HEK293T (cell line): ENCODE data around the gene RPS6KA5.

Source experiments
- ARNT ChIP-seq: fragments of 450-650 bp; IDR thresholded peaks from 2 replicates; pipeline ENCODE4 v1.6.1; 2017; ENCODE audit warnings: mild to moderate bottlenecking
- CTBP1 ChIP-seq: fragments of 450-650 bp; IDR thresholded peaks from 2 replicates; pipeline ENCODE4 v1.6.1; 2016; ENCODE audit warnings: borderline replicate concordance
- ELF4 ChIP-seq: fragments of 450-650 bp; IDR thresholded peaks from 2 replicates; pipeline ENCODE4 v1.6.1; 2017; ENCODE audit warnings: antibody characterized with exemption
- FOXA1 ChIP-seq: fragments of 450-650 bp; IDR thresholded peaks from 2 replicates; pipeline ENCODE4 v1.6.1; 2016; ENCODE audit warnings: mild to moderate bottlenecking
- FOXM1 ChIP-seq: fragments of 450-650 bp; IDR thresholded peaks from 2 replicates; pipeline ENCODE4 v1.6.1; 2017; ENCODE audit warnings: mild to moderate bottlenecking, borderline replicate concordance
- HDGF ChIP-seq: fragments of 450-650 bp; IDR thresholded peaks from 2 replicates; pipeline ENCODE4 v1.6.1; 2017; ENCODE audit warnings: antibody characterized with exemption, borderline replicate concordance
- LEF1 ChIP-seq: fragments of 450-650 bp; IDR thresholded peaks from 2 replicates; pipeline ENCODE4 v1.6.1; 2017; ENCODE audit warnings: mild to moderate bottlenecking, borderline replicate concordance
- NFRKB ChIP-seq: fragments of 450-650 bp; IDR thresholded peaks from 2 replicates; pipeline ENCODE4 v1.6.1; 2016; ENCODE audit warnings: mild to moderate bottlenecking, moderate library complexity
- SP1 ChIP-seq: fragments of 450-650 bp; IDR thresholded peaks from 2 replicates; pipeline ENCODE4 v1.6.1; 2017
- SUZ12 ChIP-seq: fragments of 450-650 bp; IDR thresholded peaks from 2 replicates; pipeline ENCODE4 v1.6.1; 2016; ENCODE audit warnings: mild to moderate bottlenecking
- TARDBP ChIP-seq: fragments of 450-650 bp; IDR thresholded peaks from 2 replicates; pipeline ENCODE4 v1.6.1; 2016
- ZNF384 ChIP-seq: fragments of 450-650 bp; IDR thresholded peaks from 2 replicates; pipeline ENCODE4 v1.6.1; 2016

GRCh38 chr14:91004987-91005386 is 55.5 kb downstream of the RPS6KA5 start:
- TF ChIP-seq SP1 (no peak), NFRKB (no peak), TARDBP (no peak), FOXM1 (no peak), FOXA1 (no peak), SUZ12 (no peak), LEF1 (no peak), CTBP1 (no peak), HDGF (no peak), ARNT (no peak), ZNF384 (no peak), ELF4 (no peak)
